CD4-positive, alpha-beta T cell treated with Interleukin-15 for 1 hour (primary cell): ENCODE measurements around the gene ZFP1.
"Not testable (repeated sequence)": the region's sequence is repeated elsewhere in the genome, so short reads cannot be mapped to it uniquely, and the experiment has no call there.

Experiments used
- DNase-seq: peaks from one replicate; pipeline ENCODE4 v3.0.0-alpha.2; 2020

ZFP1 gene

GRCh38 chr16:75205438-75205837 lies 57.1 kb downstream of the ZFP1 start:
- not testable (repeated sequence) for DNase-seq

- not testable (repeated sequence) for DNase-seq
Observed at GRCh38 chr16:75205961-75206748, 57.8 kb downstream of the ZFP1 start.

GRCh38 chr16:75206749-75207451 lies 58.6 kb downstream of the ZFP1 start, which contains the start of gene CTRB2:
Gene CTRB2, minus strand, starts transcription at chr16:75207161. Its CDS starts 20 bp downstream, at chr16:75207141.
- DNase-seq: no peak

- no peak for DNase-seq
Observed at GRCh38 chr16:75207831-75208230, 59.5 kb downstream of the ZFP1 start.

- DNase-seq: no peak
Observed at GRCh38 chr16:75208242-75208825, 60.0 kb downstream of the ZFP1 start.

- DNase-seq: no peak
Observed at GRCh38 chr16:75208861-75209505, 60.7 kb downstream of the ZFP1 start.

GRCh38 chr16:75209514-75209913 lies 61.2 kb downstream of the ZFP1 start:
- DNase-seq: not testable (repeated sequence)

- DNase-seq: no peak
Observed at GRCh38 chr16:75209944-75210343, 61.6 kb downstream of the ZFP1 start.

GRCh38 chr16:75211286-75211685 lies 63.0 kb downstream of the ZFP1 start:
- DNase-seq: not testable (repeated sequence)

GRCh38 chr16:75216127-75216526 lies 67.8 kb downstream of the ZFP1 start:
- no peak for DNase-seq

- no peak for DNase-seq
Observed at GRCh38 chr16:75216576-75216975, 68.3 kb downstream of the ZFP1 start.

- DNase-seq: no peak
Observed at GRCh38 chr16:75217389-75217851, 69.1 kb downstream of the ZFP1 start.

- DNase-seq: no peak
Observed at GRCh38 chr16:75218256-75219076, 70.1 kb downstream of the ZFP1 start, which contains the start of gene CTRB1. Gene CTRB1, plus strand, starts transcription at chr16:75218988. Its CDS starts 20 bp downstream, at chr16:75219008.

- DNase-seq: no peak
Observed at GRCh38 chr16:75219088-75219487, 70.8 kb downstream of the ZFP1 start.

GRCh38 chr16:75219838-75220237 lies 71.5 kb downstream of the ZFP1 start:
- no peak for DNase-seq
